Nephron (organoid): ENCODE measurements around the gene USP46.
A peak's percentile ranks its signal among the peaks of the same experiment; 100 is the strongest.

Source experiments
- H3K27ac Mint-ChIP-seq, 3 experiments: 2 replicates each; pipeline ENCODE4 v1.8.0; 2020; ENCODE audit warnings: mixed read lengths in 3 of 3, mild to moderate bottlenecking in 2 of 3, moderate library complexity in 1 of 3
- H3K27me3 Mint-ChIP-seq: 2 replicates; pipeline ENCODE4 v1.8.0; 2021; ENCODE audit warnings: low read depth, mild to moderate bottlenecking, moderate library complexity, mixed read lengths
- H3K36me3 Mint-ChIP-seq: 2 replicates; pipeline ENCODE4 v1.8.0; 2020; ENCODE audit warnings: low read depth, mixed read lengths
- H3K4me1 Mint-ChIP-seq: 2 replicates; pipeline ENCODE4 v1.8.0; 2020; ENCODE audit warnings: mixed read lengths
- H3K4me3 Mint-ChIP-seq, 3 experiments: 2 replicates each; pipeline ENCODE4 v1.8.0; 2020; ENCODE audit warnings: mild to moderate bottlenecking in 3 of 3, mixed read lengths in 3 of 3, moderate library complexity in 2 of 3
- H3K9me3 Mint-ChIP-seq: 2 replicates; pipeline ENCODE4 v1.8.0; 2020; ENCODE audit warnings: mixed read lengths
- CTCF ChIP-seq, 3 experiments: fragments of 200-600 bp; sonication (generic); IDR thresholded peaks; one replicate each; pipeline ENCODE4 v1.5.0; 2021; ENCODE audit warnings: antibody characterized with exemption in 3 of 3; ENCODE audit not compliant: unreplicated experiment in 3 of 3

USP46 gene

GRCh38 chr4:52628543-52628942, 30.6 kb downstream of the USP46 start:
- Mint-ChIP-seq H3K9me3 (no peaks in the 10 kb centered on the region), H3K4me3 (no peak overlapping the region), H3K27ac (no peak overlapping the region), H3K36me3 (peaks cover 49% of the 10 kb centered on the region), H3K27me3 (no peaks in the 10 kb centered on the region), H3K4me1 (peaks cover 12% of the 10 kb centered on the region)
- TF ChIP-seq CTCF (IDR thresholded peaks at IDR 0.05; ENCODE audit: unreplicated experiment in 3 of 3) = no peak

DNA sequence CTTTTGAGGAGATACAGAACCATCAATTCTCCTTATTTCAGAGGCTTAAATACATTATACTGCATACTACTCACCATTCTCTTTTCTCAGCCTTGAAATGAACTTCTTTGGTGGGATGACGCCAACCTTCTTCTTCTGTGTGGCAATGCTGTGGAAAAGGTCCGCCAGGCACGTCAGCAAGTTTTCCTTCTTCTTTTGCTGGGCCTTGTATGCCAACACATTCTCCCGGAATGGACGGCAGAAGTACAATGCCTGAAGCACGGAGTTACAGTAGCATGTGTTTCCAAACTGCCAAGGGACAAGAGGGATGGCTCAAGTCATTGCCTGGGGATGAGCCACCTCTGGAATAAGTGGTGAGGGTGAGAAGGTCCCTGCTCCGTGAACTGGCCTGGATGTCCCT, 31.2 kb downstream of the USP46 start:
- Mint-ChIP-seq H3K9me3 (no peaks in the 10 kb centered on the region), H3K4me3 (no peak overlapping the region), H3K27me3 (no peaks in the 10 kb centered on the region), H3K27ac (no peak overlapping the region), H3K36me3 (peaks cover 56% of the 10 kb centered on the region), H3K4me1 (peaks cover 10% of the 10 kb centered on the region)
- TF ChIP-seq CTCF (IDR thresholded peaks at IDR 0.05; ENCODE audit: unreplicated experiment in 3 of 3) = no peak

DNA sequence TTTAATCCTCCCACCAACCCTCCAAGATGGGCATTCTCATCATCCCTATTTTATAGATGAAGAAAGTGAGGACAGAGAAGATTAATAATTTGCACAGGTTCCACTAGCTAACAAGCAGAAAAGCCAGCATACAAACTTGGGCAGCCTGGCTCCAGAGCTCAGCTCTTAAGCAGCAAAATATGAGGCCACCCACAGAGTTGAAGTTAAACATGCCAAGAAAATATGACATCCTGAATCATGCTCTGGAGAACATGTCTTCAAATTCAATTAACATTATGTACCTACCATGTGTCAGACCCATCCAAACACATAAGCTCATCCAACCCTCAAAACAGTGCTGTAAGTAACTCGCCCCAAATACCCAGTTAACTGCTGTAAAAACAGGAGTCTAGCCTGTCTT, 33.9 kb downstream of the USP46 start:
- Mint-ChIP-seq H3K4me1 (peaks cover 19% of the 10 kb centered on the region), H3K4me3 (no peak overlapping the region), H3K36me3 (peaks cover 80% of the 10 kb centered on the region), H3K9me3 (no peaks in the 10 kb centered on the region), H3K27ac (no peak overlapping the region), H3K27me3 (no peaks in the 10 kb centered on the region)
- TF ChIP-seq CTCF (IDR thresholded peaks at IDR 0.05; ENCODE audit: unreplicated experiment in 3 of 3) = no peak

DNA sequence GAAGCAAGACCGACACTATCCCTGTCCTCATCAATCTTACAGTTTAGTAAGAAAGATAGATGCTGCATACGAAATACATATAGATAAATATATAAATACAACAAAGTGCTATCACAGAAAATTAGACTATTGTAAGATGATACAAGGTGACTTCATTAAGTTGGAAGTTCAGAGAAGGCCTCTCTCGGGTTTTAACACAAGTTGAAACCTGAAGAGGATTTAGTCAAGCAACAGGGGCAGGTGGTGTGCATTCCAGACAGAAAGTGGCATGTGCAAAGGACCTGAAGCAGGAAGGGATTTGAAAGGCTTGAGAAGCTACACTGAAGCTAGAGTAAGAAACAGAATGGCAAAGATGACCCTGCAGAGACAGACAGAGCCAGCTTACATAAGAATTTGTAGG, 36.5 kb downstream of the USP46 start:
- H3K27ac Mint-ChIP-seq = peak overlapping the region in 1 of 3 experiments; percentile 4
- TF ChIP-seq CTCF (IDR thresholded peaks at IDR 0.05; ENCODE audit: unreplicated experiment in 3 of 3) = no peak
- H3K9me3 Mint-ChIP-seq = no peaks in the 10 kb centered on the region
- no peaks in the 10 kb centered on the region for H3K27me3 Mint-ChIP-seq
- peaks cover 69% of the 10 kb centered on the region for H3K36me3 Mint-ChIP-seq
- H3K4me1 Mint-ChIP-seq = peaks cover 36% of the 10 kb centered on the region
- H3K4me3 Mint-ChIP-seq = no peak overlapping the region

GRCh38 chr4:52621567-52621966, 37.5 kb downstream of the USP46 start:
- Mint-ChIP-seq H3K36me3 (peaks cover 63% of the 10 kb centered on the region), H3K4me1 (peaks cover 42% of the 10 kb centered on the region), H3K4me3 (no peak overlapping the region), H3K27ac (no peak overlapping the region), H3K9me3 (no peaks in the 10 kb centered on the region), H3K27me3 (no peaks in the 10 kb centered on the region)
- TF ChIP-seq CTCF (IDR thresholded peaks at IDR 0.05; ENCODE audit: unreplicated experiment in 3 of 3) = no peak

DNA sequence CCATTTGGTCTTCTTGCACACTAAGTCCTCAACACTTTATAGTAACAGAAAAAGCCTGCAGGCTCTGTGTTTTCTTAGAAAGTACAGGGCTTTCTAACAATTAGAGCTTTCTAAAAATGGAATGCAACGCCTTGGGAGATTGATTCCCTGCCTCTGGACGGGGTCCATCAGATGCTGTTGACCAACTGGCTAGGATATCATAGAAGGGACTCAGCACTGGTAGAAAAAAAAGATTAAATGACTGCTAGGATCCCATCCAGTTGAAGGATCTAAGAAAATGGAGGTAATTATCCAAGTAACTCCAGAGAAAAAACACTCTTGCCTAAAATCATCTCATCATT, 39.5 kb downstream of the USP46 start:
- TF ChIP-seq CTCF (IDR thresholded peaks at IDR 0.05; ENCODE audit: unreplicated experiment in 3 of 3) = no peak
- H3K4me1 Mint-ChIP-seq = peaks cover 42% of the 10 kb centered on the region
- no peaks in the 10 kb centered on the region for H3K27me3 Mint-ChIP-seq
- H3K27ac Mint-ChIP-seq = peak overlapping the region; percentile 39 to 83 (median 54)
- H3K36me3 Mint-ChIP-seq = peaks cover 61% of the 10 kb centered on the region
- no peaks in the 10 kb centered on the region for H3K9me3 Mint-ChIP-seq
- no peak overlapping the region for H3K4me3 Mint-ChIP-seq
